ENCODE results near the gene TGIF2. TPM values are rescaled to one million over a fixed set of nuclear protein-coding genes. Genes with fewer than 3 reads are reported as not detected.

The TGIF2 gene
- total and polyA plus RNA-seq, 2 of the 13 experiments (the other 11 are each of a cell fraction or from before 2014, with no cell fraction given): 41.3 to 53.9 TPM

- TF ChIP-seq ELF4 (CRISPR knock-in tag; IDR thresholded peaks at IDR 0.05; ENCODE audit: borderline replicate concordance) (0 out of 2 replicates have a peak, but pooled peaks have one; percentile 67), HMGXB4 (CRISPR knock-in tag; IDR thresholded peaks at IDR 0.05; ENCODE audit: borderline replicate concordance in 1 of 2, low read depth in 1 of 2) (peak in 1 of 2 experiments; percentile 16; a peak in 2 of 4 replicates), ZNF124 (CRISPR knock-in tag; IDR thresholded peaks at IDR 0.05) (no peak), ZNF138 (CRISPR knock-in tag; IDR thresholded peaks at IDR 0.05; ENCODE audit: low read depth) (0 out of 2 replicates have a peak, but pooled peaks have one; percentile 50), ZNF674 (CRISPR knock-in tag; IDR thresholded peaks at IDR 0.05; ENCODE audit: low read depth) (no peak), ZNF530 (CRISPR knock-in tag; IDR thresholded peaks at IDR 0.05; ENCODE audit: low read depth) (0 out of 2 replicates have a peak, but pooled peaks have one; percentile 67), ZNF292 (CRISPR knock-in tag; IDR thresholded peaks at IDR 0.05; ENCODE audit: borderline replicate concordance, low read depth) (no peak), ZNF430 (CRISPR knock-in tag; IDR thresholded peaks at IDR 0.05) (no peak), FOXA3 (CRISPR knock-in tag; IDR thresholded peaks at IDR 0.05) (peak; percentile 29; the same call in 1 of the 2 replicates), ZNF335 (CRISPR knock-in tag; IDR thresholded peaks at IDR 0.05) (no peak), ZNF781 (CRISPR knock-in tag; IDR thresholded peaks at IDR 0.05; ENCODE audit: borderline replicate concordance, not compliant biosample characterization) (peak; percentile 94), TGIF2 (CRISPR knock-in tag; IDR thresholded peaks at IDR 0.05) (peak; percentile 9; the same call in 1 of the 2 replicates), ZNF879 (CRISPR knock-in tag; IDR thresholded peaks at IDR 0.05) (0 out of 2 replicates have a peak, but pooled peaks have one; percentile 86), ZNF281 (CRISPR knock-in tag; IDR thresholded peaks at IDR 0.05; ENCODE audit: borderline replicate concordance) (no peak), ATF2 (CRISPR knock-in tag; IDR thresholded peaks at IDR 0.05) (no peak), MBD4 (IDR thresholded peaks at IDR 0.05; ENCODE audit: borderline replicate concordance, low read length) (no peak), ZNF709 (CRISPR knock-in tag; IDR thresholded peaks at IDR 0.05) (peak; percentile 75; the same call in 1 of the 2 replicates), CREM (IDR thresholded peaks at IDR 0.05) (no peak), CREM (CRISPR knock-in tag; IDR thresholded peaks at IDR 0.05) (no peak), ZNF790 (CRISPR knock-in tag; IDR thresholded peaks at IDR 0.05; ENCODE audit: borderline replicate concordance) (peak; percentile 64; the same call in 1 of the 2 replicates), HES4 (CRISPR knock-in tag; IDR thresholded peaks at IDR 0.05; ENCODE audit: borderline replicate concordance) (no peak), ZNF33A (CRISPR knock-in tag; IDR thresholded peaks at IDR 0.05; ENCODE audit: borderline replicate concordance) (0 out of 2 replicates have a peak, but pooled peaks have one; percentile 47), MEIS1 (CRISPR knock-in tag; IDR thresholded peaks at IDR 0.05; ENCODE audit: borderline replicate concordance) (no peak), ZNF543 (CRISPR knock-in tag; IDR thresholded peaks at IDR 0.05) (no peak), FOXC1 (CRISPR knock-in tag; IDR thresholded peaks at IDR 0.05; ENCODE audit: borderline replicate concordance) (peak; percentile 95; the same call in 1 of the 2 replicates), ZNF367 (CRISPR knock-in tag; IDR thresholded peaks at IDR 0.05; ENCODE audit: borderline replicate concordance) (no peak)
Observed at GRCh38 chr20:36572701-36573102, 695 bp upstream of the TGIF2 start (continued).
